HCT116 (cell line): ENCODE results near the gene AFAP1L1. TPM values are rescaled to one million over a fixed set of nuclear protein-coding genes. Genes with fewer than 3 reads are reported as not detected.

Experiments
- ATAC-seq: fragments of 200-7000 bp; cut with Tn5 transposase; 2 replicates; pipeline ENCODE4 v1.9.1; 2020; ENCODE audit warnings: mild to moderate bottlenecking, moderate library complexity
- BruUV-seq: library from RNA; stranded (reverse); fragments of 400-500 nt; replicated peaks from 2 replicates; lab custom pipeline; 2021; lab: Mats Ljungman, UMichigan
- CTCF ChIA-PET: fragments of 300-600 bp; sonication (Branson Sonifier 250); formaldehyde crosslinking; loops from one replicate; lab custom pipeline; 2021; ENCODE audit warnings: antibody characterized with exemption; lab: Charles Lee
- POLR2A ChIA-PET: fragments of 300-600, 350-600 bp; sonication (Branson Sonifier 250); formaldehyde crosslinking; loops from one replicate; lab custom pipeline; 2021; ENCODE audit warnings: antibody characterized with exemption; lab: Charles Lee
- RAD21 ChIA-PET, 2 experiments: fragments of 300-600 bp; sonication (Branson Sonifier 250); formaldehyde crosslinking; loops; one replicate each; lab custom pipeline; 2023; ENCODE audit warnings: low total read pairs in 2 of 2; ENCODE audit not compliant: uncharacterized antibody in 2 of 2, unreplicated experiment in 2 of 2, low non-redundant PET in 1 of 2; lab: Charles Lee
- DNase-seq: peaks from one replicate; pipeline ENCODE4 v3.0.0-alpha.2; 2010; ENCODE audit warnings: low read depth, low spot score
- H2AFZ ChIP-seq: fragments of 200-600 bp; shearing (Covaris generic), sonication (generic); 2 replicates; pipeline ENCODE4 v1.6.1; 2017; ENCODE audit warnings: low read depth, mixed run types, mixed read lengths, antibody characterized with exemption, low read length; ENCODE audit not compliant: poor library complexity, severe bottlenecking
- H3K27ac ChIP-seq: 2 replicates; pipeline ENCODE4 v1.5.1; 2012; ENCODE audit warnings: low read depth, low read length
- H3K27me3 ChIP-seq: fragments of 200-600 bp; sonication (generic); 2 replicates; pipeline ENCODE4 v1.6.1; 2016; ENCODE audit warnings: mixed run types, low read length, mixed read lengths; ENCODE audit not compliant: insufficient read depth
- H3K36me3 ChIP-seq, 2 experiments: fragments of 200-500 bp in 1 of 2; fragments of 200-600 bp in 1 of 2; sonication (Bioruptor generic) in 1 of 2; sonication (generic) in 1 of 2; 2 replicates each; pipeline versions ENCODE4 v1.5.1 to v1.6.1; 2014 to 2016; ENCODE audit warnings: low read length in 2 of 2, inconsistent platforms in 1 of 2, mixed read lengths in 1 of 2, mixed run types in 1 of 2; ENCODE audit not compliant: insufficient read depth in 2 of 2, control insufficient read depth in 1 of 2
- H3K4me1 ChIP-seq, 2 experiments: fragments of 200-600 bp in 1 of 2; sonication (generic) in 1 of 2; 2 replicates each; pipeline versions ENCODE4 v1.5.1 to v1.6.1; 2012 to 2017; ENCODE audit warnings: low read length in 2 of 2, inconsistent platforms in 1 of 2, mild to moderate bottlenecking in 1 of 2, mixed read lengths in 1 of 2, mixed run types in 1 of 2, moderate library complexity in 1 of 2; ENCODE audit not compliant: insufficient read depth in 2 of 2, control insufficient read depth in 1 of 2
- H3K4me2 ChIP-seq: fragments of 200-600 bp; sonication (generic); 2 replicates; pipeline ENCODE4 v1.6.1; 2017; ENCODE audit warnings: mixed run types, low read length, mixed read lengths
- H3K4me3 ChIP-seq, 2 experiments: fragments of 200-600 bp in 1 of 2; sonication (generic) in 1 of 2; replicated peaks in 1 of 2; 2 replicates each; pipeline ENCODE4 v1.5.1; 2011 to 2016; ENCODE audit warnings: low read length in 2 of 2, control low read depth in 1 of 2, low read depth in 1 of 2, mild to moderate bottlenecking in 1 of 2, mixed read lengths in 1 of 2, mixed run types in 1 of 2
- H3K79me2 ChIP-seq: fragments of 200-600 bp; sonication (generic); 2 replicates; pipeline ENCODE4 v1.6.1; 2017; ENCODE audit warnings: mild to moderate bottlenecking, mixed run types, low read length, moderate library complexity, mixed read lengths; ENCODE audit not compliant: insufficient read depth
- H3K9ac ChIP-seq: fragments of 200-600 bp; sonication (generic); 2 replicates; pipeline ENCODE4 v1.6.1; 2016; ENCODE audit warnings: low read length, mixed read lengths
- H3K9me2 ChIP-seq: fragments of 200-600 bp; sonication (generic), shearing (Covaris generic); 2 replicates; pipeline ENCODE4 v1.6.1; 2017; ENCODE audit warnings: mixed run types, mild to moderate bottlenecking, moderate library complexity; ENCODE audit not compliant: insufficient read depth
- H3K9me3 ChIP-seq, 2 experiments: fragments of 200-500 bp in 1 of 2; fragments of 200-600 bp in 1 of 2; sonication (Bioruptor generic) in 1 of 2; sonication (generic) in 1 of 2; 2 replicates each; pipeline ENCODE4 v1.6.1; 2014 to 2017; ENCODE audit warnings: low read length in 2 of 2, mixed read lengths in 2 of 2, inconsistent platforms in 1 of 2, low read depth in 1 of 2, mild to moderate bottlenecking in 1 of 2, mixed run types in 1 of 2, moderate library complexity in 1 of 2; ENCODE audit not compliant: control insufficient read depth in 1 of 2, insufficient read depth in 1 of 2
- H4K20me1 ChIP-seq: fragments of 200-600 bp; sonication (generic), shearing (Covaris generic); 2 replicates; pipeline ENCODE4 v1.6.1; 2017; ENCODE audit warnings: mixed run types, mild to moderate bottlenecking, moderate library complexity; ENCODE audit not compliant: insufficient read depth
- SIN3A ChIP-seq: IDR thresholded peaks from 2 replicates; pipeline ENCODE4 v1.6.1; 2012; ENCODE audit warnings: low read depth
- ZFX ChIP-seq: fragments of 450-650 bp; IDR thresholded peaks from 2 replicates; pipeline ENCODE4 v1.6.1; 2017
- ZNF274 ChIP-seq: fragments of 200-500 bp; sonication (Bioruptor generic); IDR thresholded peaks from 2 replicates; pipeline ENCODE4 v1.6.1; 2014; ENCODE audit warnings: mild to moderate bottlenecking, low read depth, low read length, inconsistent platforms
- intact Hi-C: fragments of 100-400 bp; cut with micrococcal nuclease; formaldehyde crosslinking; loops from 2 replicates; pipeline ENCODE4 v1.10.0; 2022
- total RNA-seq: library from RNA; stranded (reverse); gene quantifications from one replicate; pipeline ENCODE4 v1.2.1, GENCODE V29; 2021; ENCODE audit not compliant: unreplicated experiment

The AFAP1L1 gene
- total RNA-seq, 1 experiment from 2014 or later = 4.3 TPM

GRCh38 chr5:149372932-149373331 lies 101.3 kb downstream of the AFAP1L1 start:
- Histone ChIP-seq H2AFZ (no peak overlapping the region), H3K27ac (no peak overlapping the region), H3K4me3 (no peak overlapping the region), H3K4me2 (no peak overlapping the region), H3K36me3 (no peaks in the 10 kb centered on the region), H3K9ac (no peak overlapping the region), H3K9me3 (no peaks in the 10 kb centered on the region), H3K27me3 (no peaks in the 10 kb centered on the region), H3K9me2 (no peaks in the 10 kb centered on the region), H4K20me1 (no peaks in the 10 kb centered on the region), H3K79me2 (no peaks in the 10 kb centered on the region), H3K4me1 (peaks cover under 1% of the 10 kb centered on the region in 2 experiments; a peak in 2 of 4 replicates)
- no peak for ATAC-seq
- intact Hi-C loops = no loop called here
- ChIA-PET POLR2A (no interaction called here), CTCF (interaction anchor here (0.8 to 3.7 kb wide), 6 partner anchors 8 to 192 kb away, joined by 4 to 22 read pairs (median 6); partner anchors contain the start of gene PCYOX1L), RAD21 (no interaction called here)
- BruUV-seq = no TSS peak
- no peak for DNase-seq
- no peak for TF ChIP-seq ZNF274

- no peaks in the 10 kb centered on the region for H3K4me1 ChIP-seq
- POLR2A ChIA-PET = no interaction called here
- H3K27me3 ChIP-seq = no peaks in the 10 kb centered on the region
- H3K4me3 ChIP-seq = no peak overlapping the region
- H2AFZ ChIP-seq = no peak overlapping the region
- H3K36me3 ChIP-seq = no peaks in the 10 kb centered on the region
- no peak overlapping the region for H3K4me2 ChIP-seq
- TF ChIP-seq ZNF274 = no peak
- TF ChIP-seq SIN3A = no peak
- TF ChIP-seq ZFX = no peak
- TF ChIP-seq, all 23 proteins: peak for 0
- H3K9ac ChIP-seq = no peak overlapping the region
- DNase-seq (no peak), ATAC-seq (no peak)
- ChIA-PET CTCF (no interaction called here), RAD21 (no interaction called here)
- no peaks in the 10 kb centered on the region for H3K79me2 ChIP-seq
- H3K27ac ChIP-seq = no peak overlapping the region
- no TSS peak for BruUV-seq
- intact Hi-C loops = no loop called here
- H4K20me1 ChIP-seq = no peaks in the 10 kb centered on the region
- no peaks in the 10 kb centered on the region for H3K9me2 ChIP-seq
- no peaks in the 10 kb centered on the region for H3K9me3 ChIP-seq
These were observed 102.6 kb downstream of the AFAP1L1 start for GRCh38 chr5:149374303-149374702.
